Measurements from ENCODE around the gene ECEL1.

- TF ChIP-seq CTCF (IDR thresholded peaks at IDR 0.05), result no peak
- TF ChIP-seq POLR2A (IDR thresholded peaks at IDR 0.05), result no peak
Observed at GRCh38 chr2:232511336-232511890, 23.8 kb upstream of the ECEL1 start.

All from uterus (tissue), 2 donors.